Head of caudate nucleus (tissue), 42 donors: ENCODE results near the gene RIMKLA.

Experiments
- DNase-seq, 42 donors: peaks; one replicate each; pipeline versions ENCODE4 v3.0.0 to v3.0.0-alpha.2; 2020 to 2021; ENCODE audit warnings: mixed read lengths in 7 of 42
- intact Hi-C: fragments of 100-400 bp; cut with DNase I; formaldehyde crosslinking; loops from one replicate; pipeline ENCODE4 v1.15.0; 2022

Gene RIMKLA

GRCh38 chr1:42380586-42381279, at the start of gene RIMKLA:
TSS of gene RIMKLA (plus strand) at chr1:42380792. CDS start at chr1:42380935, 143 bp downstream.
- intact Hi-C loops, result no loop called here
- peak; percentile 9 to 90 (median 79) for DNase-seq

GRCh38 chr1:42332877-42333276, 47.7 kb upstream of the RIMKLA start:
- intact Hi-C loops, result no loop called here
- DNase-seq, result no peak

DNA sequence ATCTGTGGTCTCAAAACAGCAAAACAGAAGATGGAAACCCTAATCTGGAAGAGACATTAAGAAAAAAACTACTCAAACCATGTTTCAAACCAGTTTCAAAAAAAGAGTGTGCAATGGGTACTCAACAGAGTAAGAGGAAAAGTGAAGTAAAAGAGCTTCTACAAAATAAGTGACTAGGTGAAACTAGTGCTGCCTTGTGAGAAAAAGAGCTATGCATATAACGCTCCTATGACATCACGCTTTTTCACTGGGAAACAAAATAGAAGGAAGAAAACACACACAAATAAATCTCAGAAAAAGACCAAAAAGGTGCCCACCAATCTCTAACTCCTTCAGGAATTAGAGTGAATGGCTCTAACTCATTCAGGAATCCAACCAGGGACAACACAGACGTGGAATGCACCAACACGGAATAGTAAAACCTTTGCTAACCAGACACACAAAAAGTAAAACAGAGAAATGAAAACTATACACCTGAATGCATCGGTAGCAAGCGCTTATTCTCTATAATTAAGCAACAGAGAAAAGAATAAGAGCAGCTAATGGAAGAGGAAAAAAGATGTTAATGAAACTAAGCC, 46.8 kb upstream of the RIMKLA start:
- intact Hi-C loops, result loop anchor here (2.0 kb wide), 1 partner anchor 123 kb away; the partner anchor contains the start of genes PPCS and ZMYND12
- no peak for DNase-seq

- intact Hi-C loops, result loop anchor here (2.0 to 5.0 kb wide), 2 partner anchors 122 to 157 kb away; partner anchors contain the start of genes PPCS and ZMYND12
These were observed 46.1 kb upstream of the RIMKLA start for GRCh38 chr1:42334240-42335049.

DNA sequence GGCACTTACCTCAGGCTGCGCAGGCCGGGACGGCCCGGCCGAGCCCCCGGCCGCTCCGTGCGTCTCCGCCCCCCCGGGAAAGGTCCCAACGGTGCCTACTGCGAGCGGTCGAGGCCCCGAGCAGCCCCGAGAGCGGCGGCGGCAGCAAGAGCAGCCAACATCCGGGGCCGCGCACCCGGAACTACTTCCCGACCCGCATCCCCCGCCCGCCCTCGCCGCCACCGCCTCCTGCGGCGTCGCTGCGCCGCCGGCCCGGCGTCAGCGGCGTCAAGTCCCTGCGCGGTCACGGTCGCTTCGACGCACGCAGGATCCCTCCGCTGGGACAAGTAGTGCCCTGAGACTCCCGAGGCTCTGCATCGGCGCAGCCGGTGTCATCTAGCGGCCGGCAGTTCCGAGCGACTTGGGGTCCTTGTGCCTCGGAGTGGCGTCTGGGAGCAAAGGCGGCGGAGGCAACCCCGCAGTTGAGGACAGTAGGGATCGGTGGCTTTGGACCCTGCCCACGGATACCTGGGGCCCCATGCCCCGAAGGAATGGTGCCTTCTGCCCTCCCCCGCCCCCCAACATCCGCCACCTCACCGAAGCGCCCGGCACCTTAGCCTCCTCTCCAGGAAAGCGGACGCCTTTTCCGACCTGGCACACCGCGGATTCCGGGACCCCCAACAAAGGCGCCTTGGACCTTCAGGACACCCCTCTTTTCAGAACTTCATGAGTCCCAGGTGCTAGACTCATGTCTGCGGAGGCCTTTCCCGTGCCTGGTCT, 45.4 kb upstream of the RIMKLA start, which contains the start of gene FOXJ3:
Gene FOXJ3, minus strand, starts transcription at position 186 of the 759 bp plus-strand sequence. CDS start 24,142 bp downstream, outside the sequence.
- intact Hi-C loops, result loop anchor here (2.0 to 5.0 kb wide), 2 partner anchors 122 to 158 kb away; partner anchors contain the start of genes PPCS and ZMYND12
- peak; percentile 78 to 97 (median 92) for DNase-seq

More at GRCh38 chr1:42334240-42335049, 46.1 kb upstream of the RIMKLA start:
- DNase-seq, result peak; percentile 8 to 75 (median 49)

DNA sequence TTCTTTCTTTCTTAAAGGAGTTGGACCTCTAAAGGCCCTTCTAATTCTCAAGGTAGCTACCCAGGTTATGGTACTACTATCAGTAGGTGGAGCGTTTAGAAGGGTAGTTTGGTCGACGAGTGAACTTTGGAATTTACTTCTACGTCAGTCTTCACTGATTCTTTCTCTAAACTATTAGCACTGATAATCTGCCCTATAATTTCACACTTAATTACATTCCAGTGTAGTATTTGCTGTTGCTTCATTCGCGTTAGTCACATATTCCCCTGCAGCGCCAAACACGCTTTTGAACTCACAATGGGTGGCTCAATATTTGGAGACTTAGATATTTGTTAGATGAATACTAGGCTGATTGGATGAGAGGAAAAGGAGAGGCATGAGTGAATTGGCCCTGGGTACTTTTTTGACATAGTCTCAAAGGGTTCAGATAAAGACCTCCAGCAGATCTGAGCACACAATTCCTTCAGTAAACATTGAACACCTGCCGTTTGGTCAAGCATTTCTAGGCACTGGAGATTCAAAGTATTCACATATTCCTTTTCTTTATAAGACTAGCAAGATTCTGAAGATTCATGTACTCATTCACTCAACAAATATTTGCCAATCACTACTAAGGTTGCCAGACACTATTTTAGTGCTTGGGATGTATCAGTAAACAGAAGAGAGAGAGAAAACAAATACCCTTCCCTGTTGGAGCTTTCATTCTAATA, 44.6 kb upstream of the RIMKLA start:
- peak in 1 of 42 donors; percentile 43 for DNase-seq
- intact Hi-C loops, result loop anchor here (2.0 to 5.0 kb wide), 2 partner anchors 121 to 159 kb away; partner anchors contain the start of genes PPCS and ZMYND12

DNA sequence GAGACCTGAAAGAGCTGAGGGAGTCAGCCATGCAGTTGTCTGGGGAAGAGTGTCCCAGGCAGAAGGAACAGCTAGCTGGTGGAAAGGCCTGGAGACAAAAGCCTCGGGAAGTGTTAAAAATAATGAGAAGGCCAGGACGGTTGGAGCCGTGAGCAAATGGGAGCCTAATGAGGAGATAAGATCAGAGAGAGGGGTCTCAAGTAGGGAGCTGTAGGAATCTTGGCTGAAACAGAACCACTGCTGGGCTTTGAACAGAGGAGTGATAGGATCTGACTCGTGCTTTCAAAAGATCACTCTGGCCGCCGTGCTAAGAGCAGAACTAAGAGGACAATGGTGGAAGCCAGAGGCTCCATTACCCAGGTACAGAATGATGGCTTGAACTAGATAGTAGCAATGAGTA, 43.6 kb upstream of the RIMKLA start:
- intact Hi-C loops, result loop anchor here (5.0 kb wide), 1 partner anchor 160 kb away; no protein-coding TSS in a partner anchor

DNA sequence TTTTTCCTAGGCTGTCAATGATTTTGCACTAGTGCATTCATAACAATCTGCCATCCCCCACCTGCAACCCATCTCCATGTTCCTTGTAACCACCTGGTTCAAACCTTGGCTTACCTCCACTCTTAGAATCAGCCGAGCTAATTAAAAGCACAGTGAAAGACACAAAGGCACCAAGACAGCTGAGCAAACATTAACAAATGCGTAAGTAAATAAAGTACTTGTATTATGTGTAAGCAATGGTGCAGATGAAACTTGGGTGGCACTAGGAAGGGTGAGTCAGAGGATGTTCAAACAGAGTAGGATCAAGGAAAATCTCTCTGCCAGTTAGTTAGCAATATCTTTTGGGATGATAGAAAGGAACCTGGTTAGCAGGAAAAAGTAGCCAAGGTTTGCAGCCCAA, 40.5 kb upstream of the RIMKLA start:
- intact Hi-C loops, result no loop called here
- DNase-seq, result no peak

More for the DNA sequence above, 43.6 kb upstream of the RIMKLA start:
- no peak for DNase-seq

- intact Hi-C loops, result no loop called here
- no peak for DNase-seq
These were observed 39.7 kb upstream of the RIMKLA start for GRCh38 chr1:42340901-42341300.

DNA sequence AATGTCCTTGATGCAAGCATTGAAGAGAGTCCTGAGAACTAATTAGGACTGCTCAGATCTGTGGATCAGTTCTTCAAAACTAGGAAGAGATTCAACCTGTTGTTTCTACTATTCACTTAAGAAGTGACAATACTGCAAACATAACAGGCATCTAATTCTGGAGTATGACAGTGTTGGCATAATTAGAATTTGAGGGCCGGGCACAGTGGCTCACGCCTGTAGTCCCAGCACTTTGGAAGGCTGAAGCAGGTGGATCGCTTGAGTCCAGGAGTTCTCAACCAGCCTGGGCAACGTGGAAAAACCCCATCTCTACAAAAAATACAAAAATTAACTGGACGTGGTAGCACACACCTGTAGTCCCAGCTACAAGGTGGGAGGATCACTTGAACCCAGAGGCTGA, 37.5 kb upstream of the RIMKLA start:
- intact Hi-C loops, result no loop called here
- DNase-seq, result no peak

GRCh38 chr1:42348498-42348897, 32.1 kb upstream of the RIMKLA start:
- peak in 5 of 42 donors; percentile 16 to 44 (median 21) for DNase-seq
- intact Hi-C loops, result no loop called here

DNA sequence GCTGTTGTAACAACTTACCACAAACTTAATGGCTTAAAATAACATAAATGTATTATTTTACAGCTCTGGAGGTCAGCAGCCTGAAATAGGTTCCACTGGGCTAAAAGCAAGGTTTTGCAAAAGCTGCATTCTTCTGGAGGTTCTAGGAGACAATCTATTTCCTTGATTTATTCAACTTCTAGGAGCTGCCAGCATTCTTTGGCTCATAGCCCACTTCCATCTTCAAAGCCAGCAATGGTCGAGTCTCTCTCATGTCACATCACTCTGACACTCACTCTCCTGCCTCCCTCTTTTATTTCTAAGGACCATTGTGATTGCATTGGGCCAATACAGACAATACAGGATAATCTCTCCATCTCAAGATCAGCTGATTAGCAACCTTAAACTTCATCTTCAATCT, 30.5 kb upstream of the RIMKLA start:
- intact Hi-C loops, result no loop called here
- DNase-seq, result no peak

GRCh38 chr1:42358791-42359190, 21.8 kb upstream of the RIMKLA start:
- no peak for DNase-seq
- intact Hi-C loops, result no loop called here

GRCh38 chr1:42359466-42359865, 21.1 kb upstream of the RIMKLA start:
- no peak for DNase-seq
- intact Hi-C loops, result no loop called here

DNA sequence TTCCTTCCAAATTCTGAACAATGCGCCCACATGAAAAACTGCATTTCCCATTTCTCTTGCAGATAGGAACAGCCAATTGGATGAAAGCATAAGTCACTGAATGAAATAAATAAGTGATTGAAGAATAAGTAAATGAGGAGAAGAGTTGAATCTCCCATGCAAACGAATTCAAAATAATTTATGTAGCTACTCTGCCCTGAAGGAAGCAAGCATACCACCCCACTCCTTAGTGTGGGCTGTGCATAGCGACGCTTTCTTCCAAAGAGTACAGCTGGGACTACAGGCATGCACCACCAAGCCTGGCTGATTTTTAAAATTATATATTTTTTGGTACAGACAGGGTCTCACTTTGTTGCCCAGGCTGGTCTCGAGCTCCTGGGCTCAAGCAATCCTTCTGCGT, 16.5 kb upstream of the RIMKLA start:
- intact Hi-C loops, result no loop called here
- peak in 7 of 42 donors; percentile 11 to 32 (median 21) for DNase-seq

DNA sequence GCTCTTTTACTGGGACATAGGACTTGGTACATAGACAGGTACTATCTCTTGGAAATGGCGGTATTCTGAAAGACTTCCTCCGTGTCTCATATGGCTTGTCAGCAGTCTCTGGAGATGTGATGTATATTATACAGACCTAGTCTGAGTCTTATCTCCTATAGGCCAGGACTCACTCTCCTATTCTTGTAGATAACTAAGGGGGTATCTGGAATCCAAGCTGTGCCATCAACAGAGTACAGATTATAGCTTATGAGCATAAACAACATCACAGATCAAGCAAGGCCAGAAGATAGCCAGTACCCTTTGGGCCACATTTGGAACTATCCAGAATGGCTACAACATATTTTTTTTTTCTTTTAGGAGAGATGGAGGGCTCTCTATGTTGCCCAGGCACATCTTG, 16.1 kb upstream of the RIMKLA start:
- intact Hi-C loops, result no loop called here
- no peak for DNase-seq

DNA sequence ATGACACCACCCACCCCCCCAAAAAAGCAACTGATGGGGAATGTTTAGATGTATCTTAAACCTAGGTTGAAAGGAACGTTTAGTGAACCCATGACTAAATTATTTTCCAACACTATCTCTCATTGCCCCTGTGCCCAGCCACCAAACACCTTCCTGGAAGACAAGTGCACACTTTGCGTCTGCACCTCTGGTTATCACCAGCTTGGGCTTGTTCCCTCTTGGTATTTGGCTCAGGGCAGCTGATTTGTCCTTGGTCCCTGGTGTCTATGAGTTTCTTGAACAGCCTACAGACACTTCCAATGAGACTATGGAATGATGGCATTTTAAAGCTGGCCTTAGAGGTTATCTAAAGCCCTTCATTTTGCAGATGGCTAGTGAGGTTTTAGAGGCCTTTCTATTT, 15.5 kb upstream of the RIMKLA start:
- no peak for DNase-seq
- intact Hi-C loops, result no loop called here
